IPS DF 19.7 (cell line): ENCODE data around the gene MCM3AP.

Experiments
- DNase-seq: peaks from one replicate; pipeline ENCODE4 v3.0.0-alpha.2; 2013; ENCODE audit warnings: low read depth, low spot score

Gene MCM3AP

DNA sequence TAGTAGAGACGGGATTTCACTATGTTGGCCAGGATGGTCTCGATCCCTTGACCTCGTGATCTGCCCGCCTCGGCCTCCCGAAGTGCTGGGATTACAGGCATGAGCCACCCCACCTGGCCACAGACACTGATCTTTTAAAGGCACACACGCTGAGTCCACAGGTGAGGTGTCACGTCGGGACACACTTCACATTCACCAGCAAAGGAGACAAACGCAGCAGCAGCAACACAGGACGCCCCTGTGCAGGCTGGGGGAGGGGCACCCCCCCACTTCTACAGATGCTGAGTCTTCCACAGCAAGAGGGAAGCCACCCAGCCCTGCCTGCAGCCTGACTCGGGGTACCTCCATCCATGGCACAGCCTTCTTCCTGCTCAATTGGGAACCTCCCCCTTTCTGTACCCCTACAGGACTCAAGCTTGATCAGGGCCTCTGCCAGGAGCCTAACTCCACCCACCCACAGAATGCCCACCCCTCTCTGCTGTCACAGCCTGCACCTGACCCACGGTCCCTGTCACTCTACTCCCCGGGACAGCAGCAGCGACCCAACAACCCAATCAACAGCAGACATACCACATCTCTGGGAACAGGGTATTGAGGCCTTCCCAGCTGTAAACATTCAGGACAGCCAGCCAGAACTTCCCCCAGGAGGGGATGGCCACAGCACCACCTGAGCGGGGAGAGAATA lies 66.4 kb downstream of the MCM3AP start:
- DNase-seq, result no peak

DNA sequence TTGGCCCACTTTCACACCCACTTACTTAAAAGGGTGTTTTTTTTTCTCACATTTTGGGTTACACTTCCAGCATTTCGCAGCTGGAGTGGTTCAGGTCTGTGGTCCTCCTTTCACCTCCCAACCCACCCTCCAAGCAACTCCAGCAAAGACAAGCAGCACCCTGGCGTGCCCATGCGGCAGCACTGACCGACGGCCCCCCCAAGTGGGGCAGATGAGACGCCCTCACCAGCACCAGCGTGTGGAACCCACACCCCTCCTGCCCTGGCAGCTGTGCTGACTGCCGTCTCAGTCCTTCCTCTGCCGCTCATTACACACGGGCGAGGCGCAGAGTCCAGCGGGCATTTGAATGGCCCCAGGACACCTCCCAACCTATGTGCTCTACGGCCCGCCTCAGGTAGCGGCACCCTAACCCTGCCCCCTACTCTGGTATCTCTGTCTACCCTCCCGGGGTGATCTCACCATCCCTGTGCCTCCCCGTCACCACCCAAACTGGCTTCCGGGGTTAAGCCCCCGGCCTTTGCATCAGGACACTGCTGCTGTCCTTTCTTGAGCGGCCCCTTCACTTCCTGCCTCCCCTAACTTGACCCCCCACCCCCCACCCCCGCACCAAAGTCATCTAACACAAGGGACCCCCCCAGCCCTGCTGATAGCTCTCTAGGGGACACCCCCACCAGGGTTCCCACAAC lies 67.8 kb downstream of the MCM3AP start:
- DNase-seq, result no peak

DNA sequence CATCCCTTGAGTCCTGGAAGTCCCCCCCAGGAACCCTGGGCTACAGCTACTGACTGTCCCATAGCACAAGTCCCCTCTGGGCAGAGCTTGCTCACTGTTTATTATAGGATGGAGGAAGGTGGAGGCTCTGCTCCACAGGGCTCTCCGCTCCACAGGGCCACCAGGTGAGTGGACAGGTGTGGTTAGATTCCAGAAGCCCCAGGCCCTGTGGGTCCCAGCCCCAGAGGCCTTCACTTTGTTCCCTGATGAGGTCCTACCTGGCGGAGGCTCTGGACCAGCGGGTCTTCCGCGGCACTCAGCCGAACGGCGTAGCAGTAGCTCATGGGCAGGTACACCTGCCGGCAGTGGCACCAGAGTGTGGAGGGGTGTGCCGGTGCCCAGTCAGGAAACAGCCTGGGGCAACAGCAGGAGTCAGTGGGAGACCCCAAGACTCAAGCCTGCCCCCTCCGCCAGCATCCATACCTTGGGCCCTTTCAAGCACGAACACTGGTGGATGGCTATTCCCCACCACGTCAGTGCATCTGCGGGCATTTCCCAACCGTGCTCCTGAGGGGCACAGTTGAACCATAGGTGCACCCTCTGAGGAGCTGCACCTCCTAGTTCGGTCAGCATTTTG lies 69.2 kb downstream of the MCM3AP start:
- DNase-seq, result no peak

DNA sequence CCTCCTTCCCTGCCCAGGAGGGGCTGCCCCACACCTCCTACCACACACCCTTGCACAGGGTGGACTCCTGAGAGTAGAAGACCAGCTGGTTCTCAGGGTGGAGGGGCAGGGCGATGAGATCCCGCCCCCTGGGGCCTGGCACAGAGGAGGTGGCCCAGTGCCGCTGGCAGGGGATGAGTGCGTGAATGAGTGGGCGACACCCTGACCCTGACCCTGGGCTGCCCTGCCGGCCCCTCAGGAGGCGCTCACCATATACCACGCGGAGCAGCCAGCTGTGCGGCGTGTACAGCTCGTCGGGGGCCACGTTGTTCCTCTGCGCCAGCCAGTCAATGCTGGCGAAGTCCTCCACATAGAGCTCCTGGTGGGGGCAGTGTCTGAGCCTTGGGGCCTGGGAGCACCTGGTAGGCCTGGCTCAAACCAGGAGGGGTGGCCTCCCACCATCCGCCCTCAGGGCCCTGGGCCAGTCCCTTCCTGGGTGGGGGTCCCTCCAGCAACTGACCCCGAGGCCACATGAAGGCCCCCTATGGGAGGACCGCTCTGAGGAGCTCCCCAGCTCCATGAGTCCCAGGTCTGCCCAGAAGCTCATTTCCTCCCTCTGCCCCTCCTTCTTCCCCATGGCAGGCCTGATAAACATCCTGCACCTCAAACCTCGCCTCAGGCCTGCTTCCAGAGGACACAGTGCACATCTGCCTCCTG lies 69.8 kb downstream of the MCM3AP start:
- DNase-seq, result no peak

DNA sequence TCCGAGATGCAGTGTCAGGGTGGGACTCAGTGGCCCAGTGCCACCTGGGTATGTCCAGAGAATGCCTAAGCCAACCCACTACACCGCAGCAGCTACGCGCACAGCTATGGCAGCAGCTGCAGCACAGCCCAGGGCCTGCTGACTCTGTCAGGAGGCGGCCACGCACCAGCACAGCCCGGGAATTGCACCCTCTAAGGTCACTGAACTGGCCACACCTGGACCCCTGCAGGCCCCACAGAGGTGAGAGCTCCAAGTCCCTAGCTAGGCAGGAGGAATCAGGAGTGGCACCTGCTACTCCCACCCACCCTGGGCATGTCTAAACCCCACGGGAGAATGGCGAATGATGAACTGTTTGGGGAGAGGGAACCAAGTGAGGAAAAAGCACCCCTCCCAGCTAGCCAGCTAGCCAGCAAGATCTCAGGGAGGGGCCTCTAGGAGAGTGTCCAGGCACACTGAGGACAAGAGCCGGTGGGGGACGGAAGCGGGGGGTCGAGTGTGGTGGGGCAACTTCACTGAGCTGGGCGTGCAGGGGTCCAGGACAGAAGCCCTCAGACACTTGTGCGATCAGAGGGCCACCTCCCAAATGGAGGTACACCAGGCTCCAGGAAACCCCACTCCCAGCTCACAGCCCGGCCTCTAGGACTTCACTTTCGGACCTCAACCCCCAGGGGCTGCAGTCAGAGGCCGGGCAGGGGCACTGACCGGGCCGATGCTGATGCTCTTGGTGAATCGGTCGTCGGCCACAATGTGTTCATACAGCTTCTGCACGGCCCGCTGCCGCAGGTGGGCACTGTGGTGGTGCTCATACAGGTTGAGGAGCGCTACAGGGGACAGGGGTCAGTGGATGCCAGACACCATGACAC lies 70.7 kb downstream of the MCM3AP start:
- DNase-seq, result no peak

DNA sequence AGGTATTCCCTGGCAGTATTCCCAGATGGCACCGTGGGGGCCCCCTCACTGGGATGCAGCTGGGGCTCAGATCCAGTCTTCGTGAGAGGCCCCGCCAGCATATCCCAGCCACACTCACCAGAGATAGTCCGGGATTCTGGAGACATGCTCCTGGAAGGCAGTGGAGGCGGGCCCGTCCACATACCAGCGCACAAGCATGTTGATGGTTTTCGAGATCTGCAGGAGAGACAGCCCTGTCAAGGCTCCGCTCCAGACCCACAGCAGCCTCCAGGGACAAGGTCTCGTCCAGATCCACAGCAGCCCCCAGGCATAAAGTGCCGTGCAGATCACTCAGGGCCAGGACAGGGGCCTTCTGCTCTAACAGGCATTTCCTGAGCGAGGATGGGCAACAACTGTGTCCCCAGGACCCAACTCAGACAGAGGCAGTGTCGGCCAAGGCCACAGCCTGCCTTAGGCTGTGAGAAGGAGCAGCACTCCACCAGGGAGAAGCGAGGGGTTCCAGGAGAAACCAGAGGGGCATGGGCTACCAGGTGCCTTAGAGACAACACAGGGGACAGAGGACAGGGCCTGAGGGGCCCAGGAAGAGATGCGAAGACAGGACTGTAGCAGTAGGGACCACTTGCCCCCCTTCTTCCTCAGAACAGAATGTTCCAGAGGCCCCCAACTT lies 71.7 kb downstream of the MCM3AP start:
- DNase-seq, result no peak

DNA sequence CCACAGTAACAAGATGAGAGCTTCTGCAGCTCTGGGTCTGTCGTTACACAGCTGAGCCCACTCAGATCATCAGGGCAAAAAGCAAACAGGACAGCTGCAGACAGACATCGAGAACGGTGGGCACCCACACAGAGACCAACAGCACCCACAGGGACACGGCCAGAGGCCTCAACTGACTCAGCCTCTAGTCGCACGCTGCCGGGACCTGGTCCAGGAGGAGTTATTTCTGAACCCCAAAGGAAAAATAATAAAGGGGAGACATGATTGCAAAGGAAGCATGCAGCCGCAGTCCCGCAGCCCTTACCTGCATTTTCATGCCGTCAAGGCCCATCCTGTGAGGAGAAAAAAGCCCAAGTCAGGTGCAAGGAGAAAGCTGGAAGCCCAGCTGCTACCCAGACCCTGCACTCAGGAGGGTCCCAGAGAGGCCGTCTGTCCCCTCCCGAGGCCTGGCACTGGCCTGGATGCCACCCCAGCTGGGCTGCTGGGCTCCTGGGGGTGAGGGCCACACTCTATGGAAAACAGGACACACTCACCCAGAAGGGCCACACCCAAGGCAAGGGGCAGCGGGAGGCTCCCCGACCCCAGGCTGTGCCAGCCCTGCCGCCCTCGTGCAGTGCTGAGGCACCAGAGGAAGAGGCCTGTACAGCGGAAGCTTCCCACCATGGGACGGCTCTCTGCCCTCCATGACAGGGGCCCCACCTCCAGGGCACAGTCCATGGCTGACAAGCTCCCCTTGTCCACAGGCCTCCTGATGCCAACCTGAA lies 72.5 kb downstream of the MCM3AP start:
- DNase-seq, result no peak

DNA sequence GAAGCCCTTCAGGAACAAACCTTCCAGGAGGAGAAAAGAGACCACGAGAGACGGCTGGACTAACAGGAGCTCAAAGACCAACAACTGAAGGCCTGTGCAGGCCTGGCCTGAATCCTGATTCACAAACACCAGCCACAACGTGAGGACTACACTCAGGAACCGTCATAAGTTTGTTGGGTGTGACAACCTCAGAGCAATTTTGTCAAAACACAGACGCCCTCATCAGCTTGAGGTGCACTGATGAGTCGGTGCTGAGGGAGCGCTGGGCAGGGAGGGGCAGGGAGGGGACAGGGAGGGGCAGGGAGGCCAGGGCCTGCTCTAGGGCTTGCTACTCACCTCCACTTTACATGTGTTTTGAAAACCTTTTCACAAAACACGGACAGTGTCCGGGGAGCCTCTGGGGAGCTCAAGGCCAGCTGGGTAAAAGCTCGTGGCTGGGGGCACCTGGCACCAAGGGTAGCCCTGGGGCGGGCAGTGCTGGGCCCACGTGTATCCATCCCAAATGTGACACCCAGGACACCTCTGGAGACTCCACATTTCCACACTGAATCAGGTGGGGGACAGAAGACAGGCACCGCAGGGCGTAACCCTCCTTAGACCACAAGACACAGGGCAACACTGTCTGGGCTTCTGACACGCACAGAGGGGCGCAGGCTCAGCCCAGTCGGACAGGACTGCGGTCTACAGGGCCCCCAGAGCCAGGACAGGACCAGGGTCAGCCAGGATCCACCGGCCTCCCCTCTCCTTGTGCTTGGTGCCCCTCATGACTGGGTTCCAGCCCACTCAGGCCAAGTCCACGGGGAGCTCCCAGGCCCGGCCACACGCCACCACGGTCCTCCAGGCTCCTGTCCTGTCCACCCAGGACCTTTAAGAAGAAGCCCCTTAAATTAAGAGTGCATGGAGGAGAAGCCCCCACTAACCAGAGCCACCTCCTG lies 73.4 kb downstream of the MCM3AP start:
- no peak for DNase-seq

DNA sequence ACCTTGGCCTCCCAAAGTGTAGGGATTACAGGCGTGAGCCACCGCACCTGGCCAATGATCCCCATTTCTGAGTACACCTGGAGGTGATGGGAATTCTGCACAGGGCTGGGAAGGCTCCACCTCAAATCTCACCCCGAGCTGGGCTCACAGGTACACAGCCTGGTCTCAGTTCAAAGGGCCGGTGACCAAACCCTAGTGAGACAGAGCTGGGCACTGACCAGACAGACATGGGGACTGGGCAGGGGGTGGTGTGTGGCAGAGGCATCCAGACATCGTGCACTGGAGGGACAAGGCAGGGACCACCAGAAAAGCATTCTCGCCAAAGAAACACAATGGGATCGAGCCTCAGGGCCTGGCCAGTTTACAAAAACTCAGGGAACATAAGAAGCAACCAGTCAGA lies 74.0 kb downstream of the MCM3AP start:
- no peak for DNase-seq

DNA sequence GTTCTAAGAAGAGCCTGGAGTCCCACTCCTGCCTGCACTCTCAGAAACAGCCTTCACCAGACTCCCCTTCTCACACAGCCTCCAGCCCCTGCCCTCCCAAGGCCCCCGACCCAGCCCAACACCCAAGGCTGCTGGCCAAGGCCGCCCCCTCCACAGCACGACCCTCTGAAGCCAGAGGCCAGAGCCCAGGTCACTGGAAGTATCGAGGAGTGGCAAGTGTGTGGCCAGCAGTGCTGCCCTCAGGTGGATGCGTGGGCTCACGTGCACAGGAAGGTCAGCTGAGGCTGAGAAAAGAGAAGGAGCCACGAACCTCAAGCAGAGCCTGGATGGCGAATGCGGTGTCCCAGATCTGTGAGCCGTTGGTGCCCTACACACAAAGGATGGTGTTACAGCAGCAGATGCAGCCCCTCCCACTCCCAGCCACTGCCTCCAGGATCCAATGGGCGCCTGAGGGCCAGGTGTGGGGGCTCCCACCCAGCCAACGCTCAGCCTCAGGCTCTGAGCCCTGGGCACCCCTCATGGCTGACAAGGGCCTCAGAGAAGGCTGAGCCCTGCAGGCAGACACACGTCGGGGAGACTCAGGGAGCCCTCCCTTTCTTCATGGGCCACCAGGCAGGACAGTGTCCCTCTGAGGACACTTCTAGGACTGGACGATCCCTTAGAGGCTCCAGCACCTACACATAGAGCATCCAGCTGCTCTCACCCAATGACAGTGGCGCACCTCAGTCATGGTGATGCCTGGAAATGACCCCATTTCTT lies 74.9 kb downstream of the MCM3AP start:
- no peak for DNase-seq

DNA sequence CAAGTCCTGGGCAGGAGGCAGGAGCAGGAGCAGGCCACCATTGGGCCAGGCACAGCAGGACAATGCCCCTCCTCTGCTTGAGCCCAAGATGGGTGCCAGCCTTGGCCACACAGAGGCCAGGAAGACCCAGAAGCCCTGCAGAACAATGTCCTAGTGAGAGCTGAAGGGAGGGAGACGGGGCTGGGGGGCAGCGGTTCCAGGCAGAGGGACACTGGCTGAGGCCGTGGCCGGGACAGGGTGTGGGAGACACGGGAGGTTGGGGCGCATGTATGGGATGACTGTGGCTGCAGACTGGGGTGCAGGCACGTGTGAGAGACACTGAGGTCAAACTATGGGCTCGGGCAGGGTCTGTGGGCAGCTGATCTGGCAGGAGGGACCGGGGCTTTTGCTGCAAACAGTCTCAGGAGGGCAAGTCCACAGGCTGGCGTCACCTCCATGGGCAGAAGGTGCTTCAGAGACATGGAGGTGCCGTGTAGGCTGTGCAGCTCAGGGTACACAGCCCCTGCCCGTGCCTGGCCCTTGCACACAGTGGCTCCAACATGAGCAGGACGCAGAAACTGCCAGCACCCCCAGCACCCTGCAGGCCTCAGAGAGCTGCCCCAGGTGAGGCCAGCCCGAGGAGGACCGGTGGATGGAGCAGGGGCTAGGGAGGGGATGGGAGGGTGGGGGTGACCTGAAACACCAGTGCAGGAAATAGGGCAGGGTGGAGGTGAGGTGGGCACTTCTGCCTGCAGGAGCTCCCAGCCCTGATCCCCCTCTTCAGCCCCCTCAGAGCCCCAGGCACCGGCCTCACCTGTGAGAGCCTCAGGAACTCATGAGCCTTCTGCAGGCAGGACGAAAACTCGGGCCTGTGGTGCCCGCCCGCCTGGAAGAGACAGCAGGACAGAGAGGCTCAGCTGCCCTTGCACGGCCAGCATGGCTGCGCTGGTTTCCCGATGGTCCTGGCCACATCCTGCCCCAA lies 76.4 kb downstream of the MCM3AP start:
- no peak for DNase-seq

DNA sequence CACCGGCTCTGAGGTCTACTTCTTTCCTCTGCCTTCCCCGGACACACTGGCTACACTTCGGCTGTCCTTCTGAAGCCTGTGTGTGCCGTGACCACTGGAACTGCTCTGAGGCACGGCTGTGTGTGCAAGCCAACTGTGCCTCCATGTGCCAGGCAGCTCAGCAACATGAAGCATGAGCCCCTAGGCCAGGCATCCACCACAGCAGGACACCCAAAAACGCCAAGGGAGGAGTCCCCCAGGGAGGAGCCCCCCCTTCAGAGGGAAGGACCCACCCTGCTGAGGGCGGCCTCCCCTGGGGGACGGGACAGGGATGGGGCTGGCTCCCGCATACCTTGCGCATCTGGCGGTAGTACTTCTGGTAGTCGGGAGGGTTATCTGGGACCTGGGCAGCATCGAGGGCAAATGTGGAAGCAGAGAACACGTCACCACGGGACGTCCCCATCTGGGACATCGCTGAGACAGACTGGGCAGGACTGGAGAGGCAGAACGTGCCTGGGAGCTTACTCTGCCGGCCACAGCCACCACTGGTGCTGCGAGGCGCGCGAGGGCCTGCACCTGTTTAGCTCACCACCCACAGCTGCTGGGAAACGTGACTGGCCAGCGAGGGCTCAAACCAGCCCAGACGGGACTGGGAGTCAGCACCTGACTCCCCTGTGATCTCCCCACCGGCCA lies 77.4 kb downstream of the MCM3AP start:
- no peak for DNase-seq

DNA sequence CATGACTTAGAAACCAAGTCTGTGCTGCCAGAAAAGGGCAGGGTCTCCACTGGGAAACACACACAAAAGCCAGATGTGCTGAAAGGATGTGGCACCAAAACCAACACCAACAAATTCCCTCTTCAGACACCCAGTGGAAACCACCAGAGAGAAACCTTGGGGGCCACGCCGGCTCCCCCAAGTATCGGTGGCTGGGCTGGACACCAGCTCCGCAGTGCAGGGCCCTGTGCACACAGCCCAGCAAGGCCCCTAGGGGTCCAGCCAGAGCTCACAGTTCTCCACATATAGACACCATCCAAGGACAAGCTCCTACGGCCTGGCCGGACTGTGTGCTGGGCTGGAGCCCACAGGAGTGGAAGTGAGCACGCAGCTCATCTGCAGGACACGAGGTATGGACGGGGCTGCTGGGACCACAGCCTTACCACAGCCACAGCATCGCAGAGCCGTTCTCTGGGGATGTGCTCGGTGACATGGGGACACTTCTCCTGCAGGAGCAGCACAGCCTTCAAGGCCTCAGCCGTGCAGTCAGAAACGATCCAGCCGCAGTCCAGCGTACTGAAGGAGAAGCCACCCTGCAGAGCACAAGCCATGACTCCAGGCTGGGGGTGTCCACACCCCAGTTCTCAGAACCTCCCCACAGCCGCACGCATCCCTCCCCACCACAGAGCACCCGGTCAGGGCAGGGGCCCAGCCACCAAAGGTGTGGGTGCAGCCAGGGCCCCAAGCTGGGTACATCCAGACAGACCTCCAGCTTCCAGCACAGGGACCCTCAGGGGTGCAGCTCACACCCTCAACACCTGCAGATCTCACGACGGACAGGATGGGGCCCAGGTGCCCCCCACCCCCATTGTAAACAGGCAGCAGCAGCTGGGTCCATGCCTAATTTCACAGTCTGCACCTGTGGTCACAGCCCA lies 78.1 kb downstream of the MCM3AP start:
- DNase-seq, result no peak

DNA sequence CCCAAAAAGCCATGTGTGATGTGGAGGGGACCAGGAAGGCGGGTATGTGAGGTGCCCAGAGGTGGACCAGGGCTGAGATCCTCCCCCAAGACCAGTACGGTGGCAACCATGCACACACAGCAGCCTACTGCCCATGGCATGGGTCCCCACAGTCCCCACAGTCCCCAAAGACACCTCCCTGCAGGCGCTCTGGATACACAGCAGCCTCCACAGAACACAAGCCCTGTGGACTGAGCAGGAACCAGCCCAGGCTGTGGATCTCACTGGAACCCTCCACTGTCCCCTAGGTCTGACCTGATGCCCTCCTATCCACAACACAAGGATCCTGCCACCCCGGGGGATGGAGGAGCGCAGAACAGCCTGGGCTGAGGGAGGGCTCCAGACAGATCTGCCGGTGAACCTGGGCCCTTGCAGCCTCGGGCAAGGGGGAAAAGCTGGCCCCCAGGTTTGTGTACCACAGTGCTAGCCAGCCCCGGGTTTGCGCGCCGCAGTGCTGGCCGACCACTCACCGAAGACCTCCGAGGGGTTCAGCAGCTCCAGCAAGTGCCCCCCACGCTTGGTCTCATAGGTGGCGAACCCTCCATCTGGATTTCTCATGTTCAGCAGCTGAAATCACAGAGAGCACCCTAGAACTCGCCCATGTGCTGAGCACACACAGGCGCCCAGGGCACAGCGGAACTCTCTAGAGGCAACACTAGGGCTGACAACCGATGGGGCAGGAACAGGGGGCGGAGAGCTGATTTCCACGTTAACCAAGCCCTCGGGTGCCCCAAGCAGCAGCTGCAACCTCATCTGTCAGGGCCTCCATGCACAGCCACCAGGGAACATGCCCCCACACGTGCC lies 79.0 kb downstream of the MCM3AP start:
- no peak for DNase-seq

DNA sequence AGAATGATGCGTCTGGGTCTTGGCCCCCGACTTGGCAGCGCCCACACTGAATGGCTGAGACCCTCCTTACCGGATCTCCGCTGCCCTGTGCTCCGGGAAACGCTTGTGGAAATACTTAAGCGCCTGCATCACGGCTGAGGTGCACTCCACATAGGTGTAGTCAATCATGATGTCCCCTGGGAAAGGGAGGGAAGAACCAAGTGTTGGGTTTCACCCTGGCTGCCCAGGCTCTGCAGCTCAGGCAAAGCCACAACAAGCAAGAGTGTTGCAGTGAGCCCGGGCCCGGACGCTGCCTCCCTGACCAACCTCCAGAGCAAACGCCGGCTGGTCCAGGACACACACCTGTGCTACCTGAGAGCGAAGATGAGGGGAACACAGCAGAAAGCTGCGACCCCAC lies 79.6 kb downstream of the MCM3AP start:
- DNase-seq, result no peak
